Activated T-helper 1 cell treated with anti-CD3 and anti-CD28 coated beads, Interleukin-12 subunit alpha, Interleukin-12 subunit beta, Interleukin-2, Interleukin-4 antibody, amounts not matched to agents 30 ng/mL and 10 ng/mL and 1 ng/mL, durations not matched to agents 14 hours and 24 hours and 36 hours (primary cell): ENCODE measurements around the gene KRT78. TPM values are rescaled to one million over a fixed set of nuclear protein-coding genes. Genes with fewer than 3 reads are reported as not detected.

Experiments used
- total RNA-seq: library from RNA; stranded (reverse); gene quantifications from 2 replicates; pipeline ENCODE4 v1.2.3, GENCODE V29; 2022

Gene KRT78
- total RNA-seq, 1 donor from 2014 or later = not detected

Other genes with a start within 250 kb of the KRT78 start
- gene KRT72, start 247.5 kb downstream of the KRT78 start, total RNA-seq = not detected in 2 replicates
- gene KRT73, start 230.4 kb downstream of the KRT78 start, total RNA-seq = not detected in 2 replicates
- not detected in 2 replicates for gene KRT2, start 196.8 kb downstream of the KRT78 start, total RNA-seq
- not detected in 2 replicates for gene KRT1, start 168.6 kb downstream of the KRT78 start, total RNA-seq
- not detected in 2 replicates for gene KRT77, start 145.5 kb downstream of the KRT78 start, total RNA-seq
- gene KRT76, start 71.6 kb downstream of the KRT78 start, total RNA-seq = not detected in 2 replicates
- 0.08 TPM in 1 of 2 replicates, not detected in the other for gene KRT3, start 52.9 kb downstream of the KRT78 start, total RNA-seq
- not detected in 2 replicates for gene KRT4, start 34.9 kb downstream of the KRT78 start, total RNA-seq
- gene KRT79, start 14.7 kb downstream of the KRT78 start, total RNA-seq = not detected in 2 replicates
- 0.23 TPM in 1 of 2 replicates, not detected in the other for gene KRT8, start 56.1 kb upstream of the KRT78 start, total RNA-seq
- gene KRT18, start 100.1 kb upstream of the KRT78 start, total RNA-seq = 3.2 and 3.9 TPM in 2 replicates
- 463 and 473 TPM in 2 replicates for gene EIF4B, start 157.5 kb upstream of the KRT78 start, total RNA-seq
- gene TNS2, start 201.1 kb upstream of the KRT78 start, total RNA-seq = 2.7 and 3.1 TPM in 2 replicates
- 41.2 and 42.6 TPM in 2 replicates for gene SPRYD3, start 230.4 kb upstream of the KRT78 start, total RNA-seq
- gene IGFBP6, start 248.7 kb upstream of the KRT78 start, total RNA-seq = 0.81 TPM in 1 of 2 replicates, not detected in the other